ENCODE data around the gene RNF17.
"Not testable (repeated sequence)": the region's sequence is repeated elsewhere in the genome, so short reads cannot be mapped to it uniquely, and the experiment has no call there.

RNF17 gene

GRCh38 chr13:24742977-24743376, 21.0 kb upstream of the RNF17 start:
- DNase-seq = no peak

DNA sequence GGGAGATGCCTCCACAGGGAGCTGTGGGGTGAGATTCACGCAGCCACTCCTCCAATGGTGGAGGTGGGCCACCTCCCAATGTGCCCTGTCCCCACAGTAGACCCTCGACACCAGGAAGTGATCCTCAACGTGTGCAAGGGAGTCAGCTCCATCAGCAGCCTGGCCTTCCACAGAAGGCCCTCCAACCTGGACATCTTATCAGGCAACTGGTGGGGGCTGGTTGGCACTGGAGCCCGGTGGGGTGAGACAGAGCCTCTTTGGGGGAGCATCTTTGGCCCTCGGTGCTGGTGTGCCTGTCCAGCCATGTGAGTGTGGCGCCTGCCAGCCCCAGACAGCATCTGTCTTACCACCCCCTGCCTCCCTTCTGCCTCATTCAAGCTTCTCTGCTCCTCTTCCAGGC, 19.7 kb upstream of the RNF17 start:
- DNase-seq = no peak

DNA sequence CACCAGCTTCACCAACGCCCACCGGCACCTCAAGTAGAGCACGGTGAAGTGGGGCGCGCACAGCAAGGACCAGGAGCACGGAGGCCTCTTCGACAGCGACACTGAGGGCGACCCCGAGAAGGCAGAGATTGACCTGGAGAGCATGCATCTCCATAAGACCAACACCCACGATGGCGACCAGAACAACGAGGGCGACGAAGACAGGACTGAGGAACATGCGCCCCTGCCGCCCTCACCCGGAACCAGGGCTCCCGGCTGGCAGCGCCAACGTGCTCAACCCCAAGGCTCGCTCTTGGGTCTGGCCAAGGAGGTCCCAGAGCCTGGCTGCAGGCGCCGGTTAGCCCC, 18.5 kb upstream of the RNF17 start:
- no peak for DNase-seq

DNA sequence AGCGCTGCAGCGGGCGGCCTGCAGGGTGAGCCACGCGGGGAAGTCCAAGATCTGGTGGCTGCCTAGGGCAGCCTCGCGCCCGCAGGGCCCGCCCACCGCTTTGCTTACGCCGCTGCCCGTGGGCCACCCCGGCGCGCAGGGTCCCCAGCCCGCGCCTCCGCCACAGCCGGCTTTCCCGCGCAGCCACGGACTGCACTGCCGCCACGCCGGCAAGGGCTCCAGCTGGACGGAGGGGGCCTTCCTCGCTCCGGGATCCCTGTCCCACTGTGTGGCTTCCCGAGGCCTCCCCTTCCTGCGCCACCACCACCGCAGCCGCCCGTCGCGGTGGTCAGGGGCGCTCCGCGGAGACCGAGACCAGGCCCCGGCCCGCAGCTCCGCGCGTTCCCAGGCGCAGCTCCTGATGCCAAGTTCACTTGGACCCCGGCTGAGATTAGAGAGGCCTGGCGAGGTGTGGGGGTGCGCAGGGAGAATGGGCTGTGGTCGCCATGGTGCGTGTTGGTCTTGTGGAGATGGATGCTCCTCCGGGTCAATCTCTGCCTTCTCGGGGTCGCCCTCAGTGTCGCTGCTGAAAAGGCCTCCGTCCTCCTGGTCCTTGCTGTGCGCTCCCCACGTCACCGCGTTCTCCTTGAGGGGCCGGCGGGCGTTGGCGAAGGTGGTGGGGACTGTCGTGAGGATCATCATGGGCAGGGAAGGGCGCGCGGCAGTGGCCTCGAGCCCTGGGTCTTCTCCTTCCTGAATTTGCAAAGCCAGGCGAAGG, 17.9 kb upstream of the RNF17 start:
- DNase-seq = no peak

DNA sequence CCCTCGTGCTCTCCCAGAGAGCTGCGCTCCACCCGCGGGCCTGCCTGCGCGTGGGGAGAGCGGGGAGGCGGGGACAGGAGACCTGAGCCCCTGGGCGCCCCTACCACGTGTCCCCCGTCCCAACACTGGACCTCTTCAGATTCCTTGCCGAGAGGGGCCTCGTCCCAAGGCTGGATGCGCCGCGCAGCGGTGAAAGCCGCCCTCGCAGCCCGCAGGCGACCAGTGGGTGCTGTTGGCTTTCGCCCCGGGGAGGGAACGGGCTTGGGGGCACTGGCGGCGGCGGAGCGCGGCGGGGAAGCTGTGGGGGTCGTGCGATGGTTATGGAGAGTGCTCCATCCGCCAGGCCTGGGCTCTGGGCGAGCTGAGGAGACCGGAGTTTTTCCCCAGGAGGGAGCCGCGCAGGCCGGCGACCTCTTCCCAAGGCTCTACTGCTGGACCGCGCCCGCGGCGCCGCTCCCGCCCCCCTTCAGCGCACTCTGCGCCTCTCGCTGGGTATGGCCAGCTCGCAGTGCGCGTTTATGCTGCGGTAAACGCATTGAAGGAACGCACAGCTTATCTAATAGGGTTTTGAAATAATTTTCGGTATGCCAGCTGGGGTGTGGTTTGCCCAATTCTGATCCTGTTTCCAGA, 17.2 kb upstream of the RNF17 start:
- DNase-seq = no peak

DNA sequence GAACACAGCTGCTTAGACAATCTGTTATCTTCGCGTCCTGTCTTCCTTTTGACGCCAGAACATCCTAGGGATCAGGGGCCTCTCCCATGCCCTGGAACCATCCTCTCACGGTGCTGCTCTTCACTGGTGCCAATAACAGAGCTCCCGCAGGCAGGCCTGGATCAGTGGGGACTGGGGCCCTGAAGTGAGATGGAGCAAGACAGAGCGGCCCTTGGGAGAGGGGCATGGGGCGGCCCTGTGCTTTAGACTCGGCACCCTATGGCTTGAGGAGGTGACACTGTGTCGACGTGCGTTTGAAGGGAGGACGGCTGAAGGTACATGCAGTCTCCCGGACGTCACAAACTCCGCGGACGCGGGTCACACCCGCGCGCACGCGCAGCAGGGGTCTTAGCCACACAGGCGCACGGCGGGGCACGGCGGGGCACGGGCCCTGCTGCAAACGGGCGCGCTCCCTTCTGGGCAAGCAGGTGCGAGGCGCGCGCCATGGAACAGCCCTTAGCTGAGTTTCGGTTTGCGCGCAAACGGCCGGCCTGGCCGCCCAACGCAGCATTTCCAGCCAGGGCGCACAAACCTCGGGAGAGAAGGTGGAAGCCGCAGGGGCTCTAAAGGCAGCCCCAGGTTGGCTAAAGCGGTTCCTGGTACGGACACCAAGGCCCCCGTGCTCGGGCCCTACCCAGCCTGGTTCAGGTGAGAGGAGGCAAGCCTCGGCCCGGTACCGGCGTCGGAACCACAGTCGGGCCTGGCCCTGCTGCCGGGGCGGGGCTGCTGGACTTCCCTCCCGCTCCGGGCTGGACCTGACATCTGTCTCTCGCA, 16.5 kb upstream of the RNF17 start:
- no peak for DNase-seq

DNA sequence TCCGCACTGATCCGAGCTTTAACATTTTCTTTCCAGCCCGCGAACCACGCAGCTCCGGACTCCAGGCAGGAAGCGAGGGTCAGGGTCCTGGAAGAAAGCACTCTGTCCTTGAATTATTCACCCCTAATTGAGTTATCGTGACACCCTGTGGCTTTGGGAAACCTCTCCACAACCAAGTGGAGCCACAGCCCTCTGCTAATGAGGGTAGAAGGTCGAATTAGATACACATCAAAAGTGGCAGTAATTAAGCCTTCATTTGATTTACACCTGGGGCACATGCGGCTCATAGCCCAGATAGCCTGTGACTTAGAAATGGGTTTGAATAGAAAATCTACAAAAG, 15.9 kb upstream of the RNF17 start:
- DNase-seq = no peak

GRCh38 chr13:24759197-24759596, 4.8 kb upstream of the RNF17 start:
- DNase-seq = no peak

DNA sequence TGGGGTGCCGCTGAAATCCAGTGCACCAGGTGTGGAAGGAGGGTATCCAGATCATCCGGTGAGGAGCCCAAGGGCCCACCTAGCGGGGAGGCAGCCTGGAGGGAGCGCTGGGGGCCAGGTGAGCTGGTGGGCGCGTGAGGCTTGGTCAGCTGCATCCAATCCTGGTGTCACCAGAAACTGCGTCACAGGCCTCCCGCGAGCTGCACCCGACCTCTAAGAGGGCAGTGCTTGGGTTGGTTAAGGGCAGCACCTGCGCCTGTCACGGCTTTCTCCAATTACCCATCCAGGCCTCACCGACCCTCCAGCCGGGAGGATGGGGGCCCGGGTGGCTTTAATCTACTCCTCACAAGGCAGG, 284 bp downstream of the RNF17 start:
- DNase-seq = no peak

- no peak for DNase-seq
Observed at GRCh38 chr13:24777171-24777570, 13.2 kb downstream of the RNF17 start.

GRCh38 chr13:24784319-24784718, 20.4 kb downstream of the RNF17 start:
- DNase-seq = no peak

DNA sequence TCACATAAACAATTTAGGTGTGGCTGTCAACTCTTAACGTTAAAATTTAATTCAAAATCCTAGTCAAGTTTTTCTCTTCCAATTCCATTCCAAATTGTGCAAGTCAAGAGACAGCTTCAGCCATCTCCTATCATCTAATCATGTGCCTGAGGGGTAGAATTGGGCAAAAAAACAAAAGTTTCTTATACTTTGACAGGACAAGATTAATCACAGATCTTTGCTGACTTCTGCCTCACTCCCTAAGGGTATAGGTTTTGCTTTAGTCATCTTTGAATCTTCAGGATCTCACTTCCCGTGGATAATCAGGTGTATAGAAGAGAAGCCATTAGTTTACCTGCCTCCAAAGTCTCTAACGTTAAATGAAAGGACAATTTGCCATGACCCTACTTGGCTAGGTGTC, 24.6 kb downstream of the RNF17 start:
- DNase-seq = no peak

- DNase-seq = no peak
Observed at GRCh38 chr13:24802074-24802473, 38.1 kb downstream of the RNF17 start.

DNA sequence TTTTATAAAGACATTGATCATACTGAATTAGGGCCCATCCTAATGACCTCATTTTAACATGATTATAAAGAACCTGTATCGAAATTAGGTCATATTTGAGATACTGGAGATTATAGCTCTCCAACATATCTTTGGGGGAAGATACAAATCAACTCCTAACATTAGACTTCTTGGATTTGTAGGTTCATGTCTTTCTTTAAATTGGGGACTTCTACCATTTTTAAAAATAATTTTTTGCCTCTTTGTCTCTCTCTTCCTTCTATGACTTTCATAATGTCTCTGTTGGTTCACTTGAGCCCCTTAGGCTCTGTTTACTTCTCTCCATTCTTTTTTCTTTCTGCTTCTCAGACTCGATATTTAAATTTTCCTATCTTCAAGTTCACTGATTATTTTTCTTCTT, 57.2 kb downstream of the RNF17 start:
- DNase-seq = no peak

DNA sequence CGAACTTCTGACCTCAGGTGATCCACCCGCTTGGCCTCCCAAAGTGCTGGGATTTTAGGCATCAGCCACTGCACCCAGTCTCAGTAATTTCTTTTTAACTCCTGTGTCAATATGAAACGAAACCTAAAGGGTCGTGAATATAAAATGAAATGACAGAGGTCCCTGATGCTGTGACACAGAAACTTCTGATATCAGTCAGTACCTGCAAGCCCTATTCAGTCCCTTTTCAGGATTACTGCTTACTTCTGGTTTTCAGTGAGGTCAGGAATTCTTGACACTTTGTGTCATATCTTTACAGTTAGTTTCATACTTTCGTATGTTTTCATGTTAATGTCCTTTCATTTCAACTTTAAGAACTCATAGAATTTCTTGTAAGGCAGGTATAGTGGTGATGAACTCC, 58.7 kb downstream of the RNF17 start:
- DNase-seq = no peak

- DNase-seq = not testable (repeated sequence)
Observed at GRCh38 chr13:24823122-24823710, 59.2 kb downstream of the RNF17 start.

GRCh38 chr13:24827799-24828198, 63.8 kb downstream of the RNF17 start:
- DNase-seq = no peak

DNA sequence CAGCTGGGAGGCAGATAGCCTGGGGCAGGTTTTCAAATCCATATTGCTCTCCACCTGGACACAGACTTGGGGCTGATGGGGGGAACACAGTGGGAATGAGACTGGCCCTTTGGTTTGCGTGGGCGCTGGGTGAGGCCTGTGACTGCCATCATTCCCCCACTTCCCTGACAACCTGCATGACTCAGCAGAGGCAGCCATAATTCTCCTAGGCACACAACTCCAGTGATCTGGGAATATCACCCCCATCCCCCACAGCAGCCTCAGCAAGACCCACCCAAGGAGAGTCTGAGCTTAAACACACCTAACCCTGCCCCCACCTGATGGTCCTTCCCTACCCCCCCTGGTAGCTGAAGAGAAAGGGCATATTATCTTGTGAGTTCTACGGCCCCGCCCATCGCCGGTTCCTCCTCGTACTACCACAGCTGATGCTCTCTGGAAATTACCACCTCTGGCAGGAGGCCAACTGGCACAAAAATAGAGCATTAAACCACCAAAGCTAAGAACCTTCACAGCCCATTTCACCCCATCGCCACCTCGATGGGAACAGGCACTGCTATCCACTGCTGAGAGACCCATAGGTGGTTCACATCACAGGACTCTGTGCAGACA, 71.0 kb downstream of the RNF17 start:
- no peak for DNase-seq

DNA sequence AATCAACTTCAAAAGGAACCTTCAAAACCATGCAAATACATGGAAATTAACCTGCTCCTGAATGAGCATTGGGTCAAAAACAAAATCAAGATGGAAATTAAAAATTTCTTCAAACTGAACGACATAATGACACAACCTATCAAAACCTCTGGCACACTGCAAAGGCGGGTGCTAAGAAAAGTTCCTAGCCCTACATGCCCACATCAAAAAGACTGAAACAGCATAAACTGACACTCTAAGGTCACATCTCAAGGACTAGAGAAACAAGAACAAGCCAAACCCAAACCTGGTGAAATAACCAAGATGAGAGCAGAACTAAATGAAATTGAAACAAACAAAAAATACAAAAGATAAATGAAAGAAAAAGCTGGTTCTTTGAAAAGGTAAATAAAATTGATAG, 73.6 kb downstream of the RNF17 start:
- DNase-seq = not testable (repeated sequence)

DNA sequence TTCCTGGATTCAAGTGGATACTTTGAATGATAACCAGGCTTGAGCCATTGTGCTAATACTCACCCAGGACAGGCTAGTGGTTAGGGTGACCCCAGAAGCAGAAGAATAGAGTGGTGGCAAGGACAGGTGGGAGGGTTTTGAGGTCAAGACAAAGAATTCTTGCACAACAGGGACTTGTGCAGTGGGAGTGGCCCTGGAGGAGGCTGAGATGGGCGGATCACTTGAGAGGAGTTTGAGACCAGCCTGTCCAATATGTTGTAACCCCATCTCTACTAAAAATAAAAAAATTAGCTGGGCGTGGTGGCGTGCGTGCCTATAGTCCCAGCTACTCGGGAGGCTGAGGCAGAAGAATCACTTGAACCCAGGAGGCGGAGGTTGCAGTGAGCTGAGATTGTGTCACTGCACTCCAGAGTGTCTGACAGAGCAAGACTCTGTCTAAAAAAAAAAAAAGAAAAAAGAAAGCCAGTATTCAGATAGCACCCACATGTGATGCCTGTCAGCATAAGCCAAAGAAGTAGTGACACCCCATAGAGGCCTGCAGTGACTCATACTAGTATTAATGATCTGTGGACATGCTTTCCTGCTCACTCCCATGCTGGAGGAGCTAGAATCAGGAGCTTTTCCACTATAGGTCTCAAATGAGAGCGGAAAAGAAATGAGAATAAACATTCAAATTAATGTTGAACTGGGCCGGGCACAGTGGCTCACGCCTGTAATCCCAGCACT, 78.7 kb downstream of the RNF17 start:
- no peak for DNase-seq

DNA sequence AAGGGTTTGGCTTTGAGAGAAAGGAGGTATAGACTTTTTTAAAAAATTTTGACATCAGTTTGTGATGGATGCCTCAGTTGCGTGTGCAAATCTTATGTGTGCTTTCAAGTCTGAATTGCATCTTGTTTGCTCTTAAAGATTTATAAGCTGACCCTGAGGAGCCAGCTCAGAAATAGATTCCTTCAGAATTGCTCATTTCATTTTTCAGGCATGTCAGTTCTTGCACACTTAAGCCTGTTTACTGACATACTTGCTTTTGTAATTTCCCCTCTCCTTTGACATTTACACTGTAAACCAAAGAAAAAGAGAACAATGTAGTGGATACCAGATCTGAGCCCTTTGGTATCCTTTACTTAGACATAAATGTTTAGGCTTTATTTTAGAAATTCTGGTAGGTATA, 87.6 kb downstream of the RNF17 start:
- DNase-seq = no peak

DNA sequence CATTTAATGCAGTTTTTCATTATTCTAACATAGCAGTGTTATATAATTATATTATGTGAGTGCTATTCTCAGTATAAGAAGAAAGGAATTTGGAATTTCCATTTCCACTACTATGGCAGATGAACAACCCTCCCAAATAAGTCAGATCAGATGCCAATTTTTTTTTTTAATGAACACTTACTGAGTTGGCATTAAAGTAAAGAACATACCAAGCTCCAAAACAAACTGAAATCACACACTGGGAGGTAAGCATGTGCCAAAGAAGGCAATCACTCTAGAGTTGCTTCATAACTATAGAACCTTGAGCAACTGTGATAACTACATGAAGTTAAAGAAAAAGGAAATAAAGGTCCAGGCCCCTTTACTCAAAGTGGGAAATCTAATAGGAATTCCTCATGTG, 90.3 kb downstream of the RNF17 start:
- no peak for DNase-seq

DNA sequence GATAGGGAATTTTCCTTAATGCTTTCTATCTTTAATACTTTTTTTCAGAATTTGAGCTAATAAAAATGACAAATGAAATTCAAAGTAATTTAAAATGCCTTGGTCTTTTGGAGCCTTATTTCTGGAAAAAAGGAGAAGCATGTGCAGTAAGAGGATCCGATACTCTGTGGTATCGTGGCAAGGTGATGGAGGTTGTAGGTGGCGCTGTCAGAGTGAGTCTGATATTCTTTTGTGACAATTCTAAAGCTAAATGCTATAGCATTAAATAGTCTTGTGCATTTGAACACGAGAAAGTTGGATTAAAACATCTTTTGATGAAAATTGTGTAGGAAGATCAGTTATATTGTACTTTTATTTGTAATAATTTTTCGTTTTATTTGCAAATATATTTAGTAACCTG, 95.0 kb downstream of the RNF17 start:
- no peak for DNase-seq

Measured in SHP77 treated with DMSO at 0.1 percent for 48 hours (cell line).